Measurements from ENCODE around the gene VPS13A. TPM values are rescaled to one million over a fixed set of nuclear protein-coding genes. Genes with fewer than 3 reads are reported as not detected.

The VPS13A gene
- total RNA-seq, 2 donors from 2014 or later = 42.5 to 54.4 TPM

DNA sequence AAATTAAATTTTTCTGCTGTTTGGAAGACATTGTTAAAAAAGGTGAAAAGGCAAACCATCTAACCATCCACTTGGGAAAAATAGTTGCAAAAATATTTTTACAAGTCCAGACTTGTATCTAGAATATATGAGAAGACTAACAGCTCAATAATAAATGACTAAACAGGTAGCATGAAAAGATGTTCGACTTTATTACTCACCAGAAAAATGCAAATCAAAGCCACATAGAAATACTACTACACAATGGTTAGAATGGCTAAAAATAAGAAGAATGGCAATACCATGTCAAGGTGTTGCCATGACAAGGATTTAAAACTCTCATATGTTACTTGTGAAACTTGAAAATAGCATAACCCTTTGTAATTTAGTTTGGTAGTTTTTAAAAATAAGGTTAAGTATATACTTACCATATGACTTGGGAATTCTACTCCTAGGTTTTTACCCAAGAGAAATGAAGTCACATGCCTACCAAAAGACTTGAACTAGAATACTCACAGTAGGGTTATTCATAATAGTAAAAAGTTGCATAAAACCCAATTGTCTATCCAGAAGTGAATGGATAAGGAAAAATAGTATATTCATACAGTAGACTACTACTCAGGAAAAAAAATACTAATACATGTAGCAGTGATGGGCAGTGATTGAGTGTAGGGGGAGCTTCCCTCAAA is 93.8 kb downstream of the VPS13A start:
- Histone ChIP-seq H3K36me3 (replicated peaks in 1 of 2; ENCODE audit: insufficient read depth in 1 of 2, low read depth in 2 of 2) (no peaks in the 10 kb centered on the region), H3K4me3 (no peak overlapping the region), H3K4me1 (no peaks in the 10 kb centered on the region), H3K9me3 (no peaks in the 10 kb centered on the region), H3K27me3 (no peaks in the 10 kb centered on the region), H3K27ac (no peak overlapping the region)
- DNase-seq (no peak), ATAC-seq (no peak)
- intact Hi-C loops (cut with DNase I) = no loop called here
- TF ChIP-seq, protein P1, sequence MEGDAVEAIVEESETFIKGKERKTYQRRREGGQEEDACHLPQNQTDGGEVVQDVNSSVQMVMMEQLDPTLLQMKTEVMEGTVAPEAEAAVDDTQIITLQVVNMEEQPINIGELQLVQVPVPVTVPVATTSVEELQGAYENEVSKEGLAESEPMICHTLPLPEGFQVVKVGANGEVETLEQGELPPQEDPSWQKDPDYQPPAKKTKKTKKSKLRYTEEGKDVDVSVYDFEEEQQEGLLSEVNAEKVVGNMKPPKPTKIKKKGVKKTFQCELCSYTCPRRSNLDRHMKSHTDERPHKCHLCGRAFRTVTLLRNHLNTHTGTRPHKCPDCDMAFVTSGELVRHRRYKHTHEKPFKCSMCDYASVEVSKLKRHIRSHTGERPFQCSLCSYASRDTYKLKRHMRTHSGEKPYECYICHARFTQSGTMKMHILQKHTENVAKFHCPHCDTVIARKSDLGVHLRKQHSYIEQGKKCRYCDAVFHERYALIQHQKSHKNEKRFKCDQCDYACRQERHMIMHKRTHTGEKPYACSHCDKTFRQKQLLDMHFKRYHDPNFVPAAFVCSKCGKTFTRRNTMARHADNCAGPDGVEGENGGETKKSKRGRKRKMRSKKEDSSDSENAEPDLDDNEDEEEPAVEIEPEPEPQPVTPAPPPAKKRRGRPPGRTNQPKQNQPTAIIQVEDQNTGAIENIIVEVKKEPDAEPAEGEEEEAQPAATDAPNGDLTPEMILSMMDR (IDR thresholded peaks at IDR 0.05) = no peak
- no peak for TF ChIP-seq POLR2A (IDR thresholded peaks at IDR 0.05)
- WGBS, 2 donors = 83 to 88% methylated on average over 1 of the region's 1 CpG

DNA sequence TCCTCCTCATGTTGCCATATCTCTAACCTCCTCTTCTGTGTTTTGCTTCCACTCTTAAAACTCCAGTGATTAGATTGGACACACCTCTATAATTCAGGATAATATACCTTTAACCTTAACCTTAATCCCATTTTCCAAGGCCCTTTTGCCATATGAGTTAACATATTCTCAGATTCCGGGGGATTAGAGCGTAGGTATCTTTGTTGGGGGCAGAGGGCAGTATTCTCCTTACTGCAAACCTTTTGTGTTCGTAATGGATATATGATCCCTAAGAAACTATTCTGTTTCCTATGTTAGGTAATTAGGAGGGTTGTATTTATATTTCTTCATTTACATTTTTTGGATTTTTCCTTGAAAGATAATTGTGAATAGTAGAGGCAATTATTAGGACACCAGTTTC is 99.5 kb downstream of the VPS13A start:
- Histone ChIP-seq H3K36me3 (replicated peaks in 1 of 2; ENCODE audit: insufficient read depth in 1 of 2, low read depth in 2 of 2) (no peaks in the 10 kb centered on the region), H3K27me3 (no peaks in the 10 kb centered on the region), H3K4me3 (no peak overlapping the region), H3K27ac (no peak overlapping the region), H3K4me1 (no peaks in the 10 kb centered on the region), H3K9me3 (no peaks in the 10 kb centered on the region)
- TF ChIP-seq POLR2A (IDR thresholded peaks at IDR 0.05) = no peak
- TF ChIP-seq, protein P1 (IDR thresholded peaks at IDR 0.05) = no peak
- WGBS, 2 donors = 74 to 98% methylated on average over 3 of the region's 3 CpGs
- DNase-seq (no peak), ATAC-seq (no peak)
- intact Hi-C loops (cut with DNase I) = no loop called here

DNA sequence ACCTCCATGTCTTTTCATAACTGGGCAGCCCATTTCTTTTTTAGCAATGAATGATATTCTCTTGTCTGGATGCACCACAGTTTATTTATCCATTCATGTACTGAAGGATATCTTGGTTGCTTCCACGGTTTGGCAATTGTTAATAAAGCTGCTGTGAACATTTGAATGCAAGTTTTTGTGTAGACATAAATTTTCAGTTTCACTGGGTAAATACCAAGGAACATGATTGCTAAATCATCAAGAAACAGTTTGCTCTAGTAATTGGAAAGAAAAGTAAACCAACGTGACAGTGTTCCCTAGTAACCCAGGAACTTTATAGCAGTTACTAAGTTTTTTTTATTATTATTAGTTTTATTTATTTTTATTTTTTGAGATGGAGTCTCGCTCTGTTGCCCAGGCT is 100.4 kb downstream of the VPS13A start:
- no peak overlapping the region for H3K4me3 ChIP-seq
- no peaks in the 10 kb centered on the region for H3K9me3 ChIP-seq
- WGBS, 2 donors = 89 to 92% methylated on average over 3 of the region's 3 CpGs
- TF ChIP-seq, protein P1 (IDR thresholded peaks at IDR 0.05) = no peak
- no peak for TF ChIP-seq POLR2A (IDR thresholded peaks at IDR 0.05)
- H3K36me3 ChIP-seq (replicated peaks in 1 of 2; ENCODE audit: insufficient read depth in 1 of 2, low read depth in 2 of 2) = no peaks in the 10 kb centered on the region
- no peak overlapping the region for H3K27ac ChIP-seq
- no peaks in the 10 kb centered on the region for H3K27me3 ChIP-seq
- no peaks in the 10 kb centered on the region for H3K4me1 ChIP-seq
- intact Hi-C loops (cut with DNase I) = no loop called here
- no peak for ATAC-seq
- DNase-seq = no peak

DNA sequence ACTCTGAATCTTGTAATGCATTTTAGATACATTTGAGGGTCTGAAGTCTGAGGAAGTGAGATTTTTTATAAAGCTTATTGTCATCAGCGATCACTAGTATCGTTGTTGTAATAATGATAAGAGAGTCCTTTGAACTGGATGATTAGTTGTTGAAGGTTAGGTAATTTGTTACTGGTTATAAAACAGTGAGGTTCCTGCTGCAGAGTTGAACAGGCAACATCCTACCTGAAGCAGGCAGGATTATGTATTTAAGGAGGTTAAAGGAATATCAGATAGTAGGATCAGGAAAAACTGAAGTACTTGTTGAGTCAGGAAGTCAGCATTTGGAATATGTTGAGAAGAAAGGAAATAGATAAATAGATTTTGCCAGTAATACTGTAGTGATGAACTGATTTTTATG is 106.7 kb downstream of the VPS13A start:
- no peak overlapping the region for H3K4me3 ChIP-seq
- H3K4me1 ChIP-seq = no peaks in the 10 kb centered on the region
- no peaks in the 10 kb centered on the region for H3K36me3 ChIP-seq (replicated peaks in 1 of 2; ENCODE audit: insufficient read depth in 1 of 2, low read depth in 2 of 2)
- 29 to 32% methylated on average over 2 of the region's 2 CpGs for WGBS, 2 donors
- intact Hi-C loops (cut with DNase I) = no loop called here
- H3K27ac ChIP-seq = no peak overlapping the region
- H3K9me3 ChIP-seq = no peaks in the 10 kb centered on the region
- ATAC-seq (no peak), DNase-seq (no peak)
- no peaks in the 10 kb centered on the region for H3K27me3 ChIP-seq
- TF ChIP-seq POLR2A (IDR thresholded peaks at IDR 0.05) = no peak
- TF ChIP-seq, protein P1 (IDR thresholded peaks at IDR 0.05) = no peak

DNA sequence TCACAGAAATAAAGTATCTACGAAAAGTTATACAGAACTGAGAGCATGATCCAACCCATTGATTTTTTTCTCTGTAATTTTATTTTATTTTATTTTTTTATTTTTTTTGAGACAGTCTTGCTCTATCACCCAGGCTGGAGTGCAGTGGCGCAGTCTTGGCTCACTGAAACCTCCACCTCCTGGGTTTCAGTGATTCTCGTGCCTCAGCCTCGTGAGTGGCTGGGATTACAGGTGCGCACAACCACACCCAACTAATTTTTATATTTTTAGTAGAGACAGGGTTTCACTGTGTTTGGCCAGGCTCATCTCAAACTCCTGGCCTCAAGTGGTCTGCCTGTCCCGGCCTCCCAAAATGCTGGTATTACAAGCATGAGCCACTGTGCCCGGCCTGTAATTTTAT is 107.3 kb downstream of the VPS13A start:
- no peaks in the 10 kb centered on the region for H3K36me3 ChIP-seq (replicated peaks in 1 of 2; ENCODE audit: insufficient read depth in 1 of 2, low read depth in 2 of 2)
- no peak overlapping the region for H3K27ac ChIP-seq
- H3K4me1 ChIP-seq = no peaks in the 10 kb centered on the region
- H3K27me3 ChIP-seq = no peaks in the 10 kb centered on the region
- TF ChIP-seq POLR2A (IDR thresholded peaks at IDR 0.05) = no peak
- TF ChIP-seq, protein P1 (IDR thresholded peaks at IDR 0.05) = no peak
- 97 to 98% methylated on average over 7 of the region's 7 CpGs for WGBS, 2 donors
- H3K9me3 ChIP-seq = no peaks in the 10 kb centered on the region
- DNase-seq (no peak), ATAC-seq (no peak)
- no peak overlapping the region for H3K4me3 ChIP-seq
- intact Hi-C loops (cut with DNase I) = no loop called here
